ENCODE results near the gene LIMK2.

Gene LIMK2

DNA sequence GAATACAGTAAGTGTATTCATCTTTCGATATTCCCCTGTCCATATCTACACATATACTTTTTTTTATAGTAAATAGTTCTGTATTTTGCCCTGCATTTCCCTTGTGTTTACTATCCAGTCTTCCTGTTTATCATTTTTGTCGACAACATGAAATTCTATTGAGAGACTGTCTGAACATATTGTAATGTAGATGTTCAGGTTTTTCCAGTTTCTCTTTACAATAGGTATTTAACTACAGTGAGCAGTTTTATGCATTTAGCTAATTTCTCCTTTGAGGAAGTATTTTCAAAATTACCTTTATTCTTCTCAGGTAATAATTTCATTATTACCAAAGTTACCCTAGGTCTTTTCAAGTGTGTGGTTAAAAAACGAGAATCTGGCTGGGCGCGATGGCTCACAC is 63.5 kb downstream of the LIMK2 start:
- DNase-seq = no peak

DNA sequence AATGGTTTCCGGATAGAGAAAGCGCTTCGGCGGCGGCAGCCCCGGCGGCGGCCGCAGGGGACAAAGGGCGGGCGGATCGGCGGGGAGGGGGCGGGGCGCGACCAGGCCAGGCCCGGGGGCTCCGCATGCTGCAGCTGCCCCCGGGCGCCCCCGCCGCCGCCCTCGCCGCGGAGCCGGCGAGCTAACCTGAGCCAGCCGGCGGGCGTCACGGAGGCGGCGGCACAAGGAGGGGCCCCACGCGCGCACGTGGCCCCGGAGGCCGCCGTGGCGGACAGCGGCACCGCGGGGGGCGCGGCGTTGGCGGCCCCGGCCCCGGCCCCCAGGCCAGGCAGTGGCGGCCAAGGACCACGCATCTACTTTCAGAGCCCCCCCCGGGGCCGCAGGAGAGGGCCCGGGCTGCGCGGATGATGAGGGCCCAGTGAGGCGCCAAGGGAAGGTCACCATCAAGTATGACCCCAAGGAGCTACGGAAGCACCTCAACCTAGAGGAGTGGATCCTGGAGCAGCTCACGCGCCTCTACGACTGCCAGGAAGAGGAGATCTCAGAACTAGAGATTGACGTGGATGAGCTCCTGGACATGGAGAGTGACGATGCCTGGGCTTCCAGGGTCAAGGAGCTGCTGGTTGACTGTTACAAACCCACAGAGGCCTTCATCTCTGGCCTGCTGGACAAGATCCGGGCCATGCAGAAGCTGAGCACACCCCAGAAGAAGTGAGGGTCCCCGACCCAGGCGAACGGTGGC is 64.5 kb downstream of the LIMK2 start:
- DNase-seq = no peak

DNA sequence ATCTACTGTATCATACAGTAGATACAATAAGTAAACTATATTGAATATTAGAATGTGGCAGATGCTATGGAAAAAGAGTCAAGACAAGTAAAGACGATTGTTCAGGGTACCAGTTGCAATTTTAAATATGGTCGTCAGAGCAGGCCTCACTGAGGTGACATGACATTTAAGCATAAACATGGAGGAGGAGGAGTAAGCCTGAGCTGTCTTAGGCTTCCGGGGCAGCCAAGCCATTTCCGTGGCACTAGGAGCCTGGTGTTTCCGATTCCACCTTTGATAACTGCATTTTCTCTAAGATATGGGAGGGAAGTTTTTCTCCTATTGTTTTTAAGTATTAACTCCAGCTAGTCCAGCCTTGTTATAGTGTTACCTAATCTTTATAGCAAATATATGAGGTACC is 65.6 kb downstream of the LIMK2 start:
- no peak for DNase-seq

DNA sequence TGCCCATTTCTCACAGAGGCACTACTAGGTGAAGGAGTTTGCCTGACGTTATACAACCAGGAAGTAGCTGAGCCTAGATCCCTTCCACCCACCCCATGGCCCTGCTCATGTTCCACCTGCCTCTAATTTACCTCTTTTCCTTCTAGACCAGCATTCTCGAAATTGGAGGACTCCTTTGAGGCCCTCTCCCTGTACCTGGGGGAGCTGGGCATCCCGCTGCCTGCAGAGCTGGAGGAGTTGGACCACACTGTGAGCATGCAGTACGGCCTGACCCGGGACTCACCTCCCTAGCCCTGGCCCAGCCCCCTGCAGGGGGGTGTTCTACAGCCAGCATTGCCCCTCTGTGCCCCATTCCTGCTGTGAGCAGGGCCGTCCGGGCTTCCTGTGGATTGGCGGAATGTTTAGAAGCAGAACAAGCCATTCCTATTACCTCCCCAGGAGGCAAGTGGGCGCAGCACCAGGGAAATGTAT is 66.1 kb downstream of the LIMK2 start:
- DNase-seq = no peak

DNA sequence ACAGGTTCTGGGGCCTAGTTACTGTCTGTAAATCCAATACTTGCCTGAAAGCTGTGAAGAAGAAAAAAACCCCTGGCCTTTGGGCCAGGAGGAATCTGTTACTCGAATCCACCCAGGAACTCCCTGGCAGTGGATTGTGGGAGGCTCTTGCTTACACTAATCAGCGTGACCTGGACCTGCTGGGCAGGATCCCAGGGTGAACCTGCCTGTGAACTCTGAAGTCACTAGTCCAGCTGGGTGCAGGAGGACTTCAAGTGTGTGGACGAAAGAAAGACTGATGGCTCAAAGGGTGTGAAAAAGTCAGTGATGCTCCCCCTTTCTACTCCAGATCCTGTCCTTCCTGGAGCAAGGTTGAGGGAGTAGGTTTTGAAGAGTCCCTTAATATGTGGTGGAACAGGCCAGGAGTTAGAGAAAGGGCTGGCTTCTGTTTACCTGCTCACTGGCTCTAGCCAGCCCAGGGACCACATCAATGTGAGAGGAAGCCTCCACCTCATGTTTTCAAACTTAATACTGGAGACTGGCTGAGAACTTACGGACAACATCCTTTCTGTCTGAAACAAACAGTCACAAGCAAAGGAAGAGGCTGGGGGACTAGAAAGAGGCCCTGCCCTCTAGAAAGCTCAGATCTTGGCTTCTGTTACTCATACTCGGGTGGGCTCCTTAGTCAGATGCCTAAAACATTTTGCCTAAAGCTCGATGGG is 66.7 kb downstream of the LIMK2 start:
- DNase-seq = no peak

- no peak for DNase-seq
Observed at GRCh38 chr22:31279327-31279669, 67.2 kb downstream of the LIMK2 start.

DNA sequence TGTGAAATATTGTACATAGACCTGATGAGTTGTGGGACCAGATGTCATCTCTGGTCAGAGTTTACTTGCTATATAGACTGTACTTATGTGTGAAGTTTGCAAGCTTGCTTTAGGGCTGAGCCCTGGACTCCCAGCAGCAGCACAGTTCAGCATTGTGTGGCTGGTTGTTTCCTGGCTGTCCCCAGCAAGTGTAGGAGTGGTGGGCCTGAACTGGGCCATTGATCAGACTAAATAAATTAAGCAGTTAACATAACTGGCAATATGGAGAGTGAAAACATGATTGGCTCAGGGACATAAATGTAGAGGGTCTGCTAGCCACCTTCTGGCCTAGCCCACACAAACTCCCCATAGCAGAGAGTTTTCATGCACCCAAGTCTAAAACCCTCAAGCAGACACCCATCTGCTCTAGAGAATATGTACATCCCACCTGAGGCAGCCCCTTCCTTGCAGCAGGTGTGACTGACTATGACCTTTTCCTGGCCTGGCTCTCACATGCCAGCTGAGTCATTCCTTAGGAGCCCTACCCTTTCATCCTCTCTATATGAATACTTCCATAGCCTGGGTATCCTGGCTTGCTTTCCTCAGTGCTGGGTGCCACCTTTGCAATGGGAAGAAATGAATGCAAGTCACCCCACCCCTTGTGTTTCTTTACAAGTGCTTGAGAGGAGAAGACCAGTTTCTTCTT is 67.9 kb downstream of the LIMK2 start:
- no peak for DNase-seq

GRCh38 chr22:31281733-31282132 is 69.6 kb downstream of the LIMK2 start:
- no peak for DNase-seq

DNA sequence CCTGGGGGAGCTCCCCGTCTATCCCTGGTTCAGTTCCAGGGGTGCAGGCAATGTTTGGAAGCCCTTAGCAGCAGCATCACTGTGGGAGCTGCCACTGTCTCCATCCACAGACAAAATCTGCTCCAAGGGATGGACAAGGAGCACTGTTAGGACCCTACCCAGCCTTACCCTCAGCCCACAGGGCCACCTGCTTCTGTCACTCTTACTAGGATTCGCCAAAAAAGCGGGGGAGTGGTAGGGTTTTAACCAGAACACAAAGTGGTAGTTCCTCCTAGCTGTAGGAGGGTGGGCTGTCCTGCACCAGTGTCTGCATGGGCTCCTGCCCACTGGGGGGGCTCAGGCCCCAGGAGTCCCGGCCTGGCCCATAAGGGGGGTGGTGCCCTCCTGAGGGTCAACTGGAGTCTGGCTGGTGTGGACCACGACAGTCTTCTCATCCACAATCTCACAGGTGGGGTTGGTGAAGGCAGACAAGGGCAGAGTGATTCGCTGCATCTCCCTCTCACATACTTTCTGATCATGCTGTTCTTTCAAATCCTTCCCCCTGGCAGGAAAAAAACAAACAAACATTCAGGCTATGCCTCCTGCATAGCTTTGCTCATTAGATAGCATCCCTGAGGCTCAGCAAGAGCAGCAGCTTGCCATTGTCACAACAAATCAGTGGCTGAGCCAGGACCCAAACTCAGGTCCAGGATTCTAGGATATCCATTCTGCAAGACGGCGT is 70.8 kb downstream of the LIMK2 start:
- DNase-seq = no peak

GRCh38 chr22:31284281-31285155 is 72.4 kb downstream of the LIMK2 start:
- no peak for DNase-seq

DNA sequence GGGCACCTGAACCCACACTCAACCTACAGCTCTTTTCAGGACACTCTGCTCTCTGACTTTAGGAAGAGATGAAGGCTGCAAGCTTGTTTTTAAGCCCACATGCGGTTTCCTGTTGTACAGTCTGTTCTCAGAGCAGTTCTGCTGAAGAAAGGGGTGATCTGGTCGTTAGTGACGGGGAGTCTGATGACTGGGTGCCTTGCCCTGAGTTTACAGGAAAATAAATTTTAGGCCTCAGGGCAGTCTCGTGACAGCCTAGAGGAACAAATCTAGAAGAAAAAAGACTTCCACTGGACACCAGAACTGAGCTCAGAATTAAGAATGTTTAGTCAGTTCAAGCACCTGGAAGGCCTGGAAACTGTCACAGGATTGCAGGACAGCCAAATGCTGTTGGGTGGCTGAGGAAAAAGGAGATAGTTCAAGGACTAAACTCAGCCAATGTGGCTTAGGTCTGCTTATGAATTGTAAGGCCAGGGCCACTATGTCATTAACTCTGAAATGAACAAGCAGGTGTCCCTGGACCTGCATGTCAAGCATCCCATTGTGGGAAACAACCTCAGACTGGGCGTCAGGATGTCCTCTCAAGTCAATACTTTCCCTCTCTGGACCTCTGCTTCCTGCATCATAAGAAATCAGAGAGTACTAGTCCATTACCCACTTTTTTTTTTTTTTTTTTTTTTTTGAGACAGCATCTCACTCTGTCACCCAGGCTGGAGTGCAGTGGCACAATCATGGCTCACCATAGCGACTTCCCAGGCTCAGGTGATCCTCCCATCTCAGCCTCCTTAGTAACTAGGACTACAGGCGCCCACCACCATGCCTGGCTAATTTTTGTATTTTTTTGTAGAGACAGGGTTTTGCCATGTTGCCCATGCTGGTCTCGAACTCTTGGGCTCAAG is 74.5 kb downstream of the LIMK2 start:
- no peak for DNase-seq

DNA sequence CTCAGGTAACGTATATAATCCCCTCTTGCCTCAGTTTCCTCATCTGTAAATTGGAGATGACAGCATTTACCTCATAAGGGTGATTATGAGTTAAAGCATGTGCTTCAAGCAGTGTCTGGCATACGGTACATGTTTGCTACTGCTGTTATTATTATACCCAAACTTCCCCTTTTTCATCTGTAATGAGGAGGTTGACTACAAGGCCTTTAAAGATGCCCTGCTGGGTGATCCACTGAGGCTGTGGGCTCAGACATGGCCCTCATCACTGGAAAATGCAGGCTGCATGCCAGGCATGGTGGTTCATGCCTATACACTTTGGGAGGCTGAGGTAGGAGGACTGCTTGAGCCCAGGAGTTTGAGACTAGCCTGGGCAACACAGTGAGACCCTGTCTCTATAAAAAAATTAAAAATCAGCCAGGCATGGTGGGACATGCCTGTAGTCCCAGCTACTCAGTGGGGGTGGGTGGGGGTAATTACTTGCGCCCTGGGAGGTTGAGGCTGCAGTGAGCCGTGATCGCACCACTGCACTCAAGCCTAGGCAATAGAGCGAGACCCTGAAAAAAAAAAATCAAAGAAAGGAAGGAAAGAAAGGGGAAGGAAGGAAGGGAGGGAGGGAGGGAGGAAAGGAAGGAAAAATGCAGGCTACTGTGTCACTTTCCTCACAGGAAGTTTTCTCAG is 75.9 kb downstream of the LIMK2 start:
- no peak for DNase-seq

DNA sequence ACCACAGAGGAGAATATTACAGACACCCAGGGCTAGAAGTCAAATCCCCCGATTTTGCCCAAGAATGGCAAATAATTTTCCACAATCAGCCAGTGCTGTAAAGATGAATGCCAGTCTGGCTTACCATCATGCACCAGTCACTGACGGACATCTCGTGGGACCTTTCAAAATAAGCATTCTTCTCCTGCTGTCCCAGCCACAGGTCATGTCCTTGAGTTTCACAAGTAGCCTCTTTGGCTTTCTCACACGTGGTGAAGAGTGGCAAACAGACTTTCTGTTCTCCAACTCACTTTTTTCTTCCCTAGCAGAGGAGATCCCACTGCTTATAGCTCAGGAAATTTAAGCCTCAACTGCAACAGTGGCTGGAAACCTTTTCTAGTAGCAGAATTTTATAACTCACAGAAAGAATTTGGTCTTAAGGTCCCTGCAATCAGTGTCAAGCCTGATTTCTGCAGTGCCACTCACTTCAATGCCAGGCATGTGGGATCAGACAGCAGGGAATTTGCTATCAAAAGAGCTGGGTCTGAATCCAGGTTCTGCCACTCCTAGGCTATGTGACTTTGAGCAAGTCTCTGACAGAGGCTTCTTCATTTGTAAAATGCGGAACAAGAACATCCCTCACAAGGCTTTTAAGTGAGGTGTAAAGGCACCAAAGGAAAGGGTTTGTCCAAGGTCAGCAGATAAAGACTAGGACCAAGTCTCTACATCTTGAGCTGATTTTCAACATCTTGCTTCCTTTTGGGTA is 76.6 kb downstream of the LIMK2 start:
- no peak for DNase-seq

DNA sequence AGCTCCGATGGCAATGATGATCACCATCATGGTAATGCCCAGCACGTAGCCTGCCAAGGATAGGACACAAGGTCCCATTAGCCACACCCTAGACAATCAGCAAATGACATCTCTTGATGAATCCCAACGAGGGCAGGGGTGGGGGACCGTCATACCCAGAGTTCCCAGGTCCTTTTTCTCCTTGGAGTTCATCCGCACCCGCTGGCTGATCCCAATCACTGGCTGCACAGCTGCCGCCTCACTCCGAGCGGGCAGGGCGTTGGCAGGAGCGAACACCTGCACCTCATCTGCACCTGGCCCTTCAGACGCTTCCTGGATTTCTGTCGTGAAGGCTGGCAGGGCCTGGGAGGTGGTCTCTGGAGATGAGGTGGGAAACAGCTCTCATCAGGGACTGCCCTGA is 77.2 kb downstream of the LIMK2 start:
- no peak for DNase-seq

DNA sequence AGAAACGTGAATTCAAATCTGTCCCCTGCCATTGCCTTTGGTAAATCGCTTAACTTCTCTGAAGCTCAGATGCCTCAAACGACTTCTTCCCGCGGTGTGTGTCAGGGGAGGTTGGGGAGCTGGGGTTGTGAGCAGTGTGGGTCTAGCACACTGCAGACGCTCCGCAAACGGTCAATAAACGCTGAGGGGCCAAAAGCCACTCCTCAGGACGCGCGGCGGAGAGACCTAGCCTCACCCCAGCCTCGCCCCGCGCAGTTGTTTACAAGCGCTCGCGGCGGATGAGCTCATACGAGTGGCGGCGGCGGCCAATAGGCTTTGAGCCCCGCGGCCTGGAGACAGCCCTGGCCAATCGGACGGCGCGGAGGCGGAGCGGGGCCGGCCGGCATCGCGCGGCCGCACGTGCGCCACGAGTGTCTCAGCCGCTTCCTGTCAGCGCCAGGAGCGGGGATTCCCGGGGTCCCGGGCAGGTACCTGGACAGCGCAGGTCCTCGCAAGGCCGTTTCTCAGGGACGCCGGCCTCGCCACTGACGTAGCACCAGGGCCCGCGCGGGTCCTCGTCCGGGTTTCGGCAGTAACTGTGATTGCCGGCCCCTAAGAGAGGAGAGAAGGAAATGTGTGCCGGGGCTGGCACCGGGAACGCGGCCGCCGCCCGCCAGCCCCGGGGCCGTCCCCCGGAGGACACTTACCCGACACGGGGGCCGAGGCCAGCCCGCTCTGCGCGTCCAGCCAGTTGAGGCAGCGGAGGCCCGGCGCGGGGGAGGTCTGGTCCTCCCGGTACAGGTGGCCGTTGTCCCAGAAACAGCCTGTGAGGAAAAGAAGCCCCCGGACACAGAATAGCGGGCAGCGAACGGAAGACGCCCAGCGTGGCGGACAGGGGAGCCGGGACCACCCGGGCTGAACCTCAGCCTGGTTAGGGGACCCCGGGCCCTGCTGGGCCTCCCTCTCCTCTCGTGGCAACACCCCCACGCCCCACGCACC is 78.7 kb downstream of the LIMK2 start:
- peak; percentile 88 for DNase-seq

DNA sequence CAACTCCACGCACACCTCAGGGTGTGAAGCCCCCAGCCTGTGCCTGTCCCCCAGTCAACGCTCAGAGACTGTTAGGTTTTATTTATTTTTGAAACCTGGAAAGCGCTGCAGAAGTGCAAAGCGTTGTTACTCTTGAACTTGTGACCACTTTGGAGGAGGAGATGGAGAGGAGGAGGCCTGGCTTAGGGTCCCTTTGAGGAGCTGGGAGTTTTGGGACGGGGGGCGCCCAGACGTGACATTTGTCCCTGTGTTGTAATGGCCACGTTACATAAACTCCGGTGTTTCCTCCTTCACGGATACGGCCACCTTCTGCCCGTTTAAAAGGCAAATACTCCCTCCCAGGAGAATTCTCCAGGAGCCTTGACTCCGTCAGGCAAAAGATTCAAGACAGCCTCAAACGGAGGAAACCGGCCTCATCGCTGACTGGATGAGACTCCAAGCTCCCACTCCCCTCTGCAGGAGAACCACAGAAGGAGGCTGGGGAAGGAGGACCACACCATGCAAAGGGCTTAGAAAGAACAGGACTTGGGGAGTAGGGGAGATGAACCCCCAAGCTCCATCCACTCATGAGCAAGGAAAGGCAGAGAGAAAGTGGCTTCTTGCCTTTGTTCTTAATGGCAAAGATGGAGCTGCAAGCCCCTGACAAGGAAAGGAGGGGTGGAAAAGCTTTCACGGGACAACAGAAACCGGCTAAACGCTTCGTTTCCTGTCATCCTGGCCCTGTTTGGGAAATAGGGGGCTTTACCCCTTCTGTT is 79.6 kb downstream of the LIMK2 start:
- DNase-seq = peak; percentile 24

DNA sequence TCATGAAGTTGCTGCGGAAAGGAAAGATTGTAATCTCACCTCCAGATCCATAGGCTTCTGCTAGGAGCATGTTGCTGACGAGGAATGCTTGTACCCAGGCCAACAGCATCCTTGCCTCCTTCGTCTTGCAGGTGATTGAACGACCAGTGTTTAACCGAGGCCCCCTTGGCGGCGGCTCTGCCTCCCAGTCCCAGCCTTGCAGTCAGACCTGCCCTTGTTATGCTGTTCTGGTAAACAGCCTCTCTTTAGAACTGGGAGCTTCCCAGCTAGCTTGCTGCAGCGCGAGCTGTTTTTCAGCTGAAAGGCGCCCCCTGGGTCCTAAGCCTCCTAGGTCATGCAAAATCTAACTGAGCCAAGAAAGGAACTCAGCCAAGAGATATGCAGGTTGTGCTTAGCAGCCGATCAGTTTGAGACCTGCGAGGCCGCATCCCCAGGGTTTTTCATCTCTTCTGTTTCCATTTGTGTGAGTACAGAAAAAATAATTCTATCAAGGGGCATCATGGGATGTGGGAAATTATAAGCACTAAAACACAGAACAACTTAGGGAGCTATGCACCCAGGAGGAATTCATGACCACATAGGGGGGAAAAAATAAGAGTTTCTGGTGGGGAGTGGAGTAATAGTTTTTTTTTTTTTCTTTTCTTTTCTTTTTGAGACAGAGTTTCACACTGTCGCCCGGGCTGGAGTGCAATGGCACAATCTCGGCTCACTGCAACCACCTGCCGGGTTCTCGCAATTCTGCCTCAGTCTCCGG is 80.3 kb downstream of the LIMK2 start, which contains the start of gene PIK3IP1:
Gene PIK3IP1, minus strand, starts transcription at position 253 of the 754 bp plus-strand sequence. Its CDS starts 144 bp downstream, at position 109.
- DNase-seq = peak; percentile 89
